H1 (cell line): ENCODE results near the gene IDH2. TPM values are rescaled to one million over a fixed set of nuclear protein-coding genes. Genes with fewer than 3 reads are reported as not detected.
A peak's percentile ranks its signal among the peaks of the same experiment; 100 is the strongest.

Experiments
- CTCF ChIA-PET: fragments of 300-600 bp; sonication (Branson Sonifier 250); formaldehyde crosslinking; loops from one replicate; lab custom pipeline; 2021; ENCODE audit not compliant: partially characterized antibody; lab: Charles Lee
- POLR2A ChIA-PET: fragments of 300-600 bp; sonication (Branson Sonifier 250); formaldehyde crosslinking; loops from one replicate; lab custom pipeline; 2021; ENCODE audit warnings: inconsistent platforms; ENCODE audit not compliant: partially characterized antibody; lab: Charles Lee
- DNase-seq, 2 experiments: peaks; one replicate each; pipeline versions ENCODE4 v3.0.0 to v3.0.0-alpha.2; 2010 to 2022; ENCODE audit warnings: low spot score in 2 of 2, low read depth in 1 of 2, mixed read lengths in 1 of 2
- FAIRE-seq: peaks from 2 replicates; lab custom pipeline; 2011; peaks lifted over from hg19 to GRCh38; lab: Jason Lieb, UNC
- H2AFZ ChIP-seq: 2 replicates; pipeline ENCODE4 v1.8.1; 2012; ENCODE audit warnings: low read length, inconsistent platforms
- H2AK5ac ChIP-seq: 2 replicates; pipeline ENCODE4 v1.6.1; 2013; ENCODE audit warnings: low read depth, low read length
- H2BK120ac ChIP-seq: replicated peaks from 2 replicates; pipeline ENCODE3; 2013; ENCODE audit warnings: low read depth, low read length, inconsistent platforms
- H2BK12ac ChIP-seq: 2 replicates; pipeline ENCODE4 v1.6.1; 2013; ENCODE audit warnings: low read depth, low read length
- H2BK15ac ChIP-seq: 2 replicates; pipeline ENCODE4 v1.6.1; 2013; ENCODE audit warnings: low read length
- H2BK20ac ChIP-seq: 2 replicates; pipeline ENCODE4 v1.6.1; 2013; ENCODE audit warnings: low read length
- H2BK5ac ChIP-seq: 2 replicates; pipeline ENCODE4 v1.6.1; 2013; ENCODE audit warnings: low read depth, low read length
- H3K14ac ChIP-seq: 2 replicates; pipeline ENCODE4 v1.6.1; 2013; ENCODE audit warnings: inconsistent platforms; ENCODE audit not compliant: insufficient read length
- H3K18ac ChIP-seq: 2 replicates; pipeline ENCODE4 v1.6.1; 2013; ENCODE audit warnings: low read length; ENCODE audit errors: extremely low read depth
- H3K23ac ChIP-seq: 2 replicates; pipeline ENCODE4 v1.6.1; 2013; ENCODE audit warnings: inconsistent platforms; ENCODE audit not compliant: insufficient read length
- H3K23me2 ChIP-seq: 2 replicates; pipeline ENCODE4 v1.6.1; 2013; ENCODE audit warnings: low read depth, low read length
- H3K27ac ChIP-seq: 2 replicates; pipeline ENCODE4 v1.6.1; 2011; ENCODE audit warnings: low read depth, low read length, inconsistent platforms
- H3K27me3 ChIP-seq, 4 experiments: replicated peaks in 1 of 4; 1 replicate in 1 of 4; 2 replicates in 3 of 4; pipeline versions ENCODE4 v1.6.1 to v1.8.1; 2011 to 2013; ENCODE audit warnings: low read length in 3 of 4, mild to moderate bottlenecking in 3 of 4, inconsistent platforms in 2 of 4, mixed read lengths in 2 of 4, moderate library complexity in 1 of 4; ENCODE audit not compliant: control insufficient read depth in 3 of 4, insufficient read depth in 3 of 4; ENCODE audit errors: extremely low read depth in 1 of 4
- H3K36me3 ChIP-seq, 4 experiments: 2 replicates each; pipeline versions ENCODE4 v1.6.1 to v1.8.1; 2011 to 2013; ENCODE audit warnings: mild to moderate bottlenecking in 4 of 4, low read length in 3 of 4, moderate library complexity in 2 of 4, control low read depth in 1 of 4, inconsistent platforms in 1 of 4; ENCODE audit not compliant: insufficient read depth in 4 of 4, control insufficient read depth in 2 of 4
- H3K4ac ChIP-seq: replicated peaks from 2 replicates; pipeline ENCODE3; 2013; ENCODE audit warnings: low read length, low read depth, mixed read lengths, inconsistent platforms; ENCODE audit not compliant: insufficient read length
- H3K4me1 ChIP-seq, 4 experiments: replicated peaks in 1 of 4; 1 replicate in 1 of 4; 2 replicates in 3 of 4; pipeline versions ENCODE4 v1.6.1 to v1.8.1; 2011 to 2013; ENCODE audit warnings: low read length in 3 of 4, inconsistent platforms in 2 of 4, mixed read lengths in 1 of 4; ENCODE audit not compliant: insufficient read depth in 4 of 4, control insufficient read depth in 3 of 4
- H3K4me2 ChIP-seq, 2 experiments: 2 replicates each; pipeline versions ENCODE4 v1.6.1 to v1.8.1; 2011 to 2013; ENCODE audit warnings: low read depth in 2 of 2, low read length in 2 of 2, control low read depth in 1 of 2, inconsistent platforms in 1 of 2, mild to moderate bottlenecking in 1 of 2; ENCODE audit not compliant: insufficient read depth in 1 of 2
- H3K4me3 ChIP-seq, 4 experiments: fragments of 200-600, 300-600 bp in 1 of 4; sonication (generic), shearing (Covaris generic), sonication (Bioruptor Twin) in 1 of 4; 2 replicates each; pipeline versions ENCODE4 v1.5.1 to v1.8.1; 2011 to 2016; ENCODE audit warnings: low read length in 4 of 4, low read depth in 3 of 4, control low read depth in 2 of 4, inconsistent platforms in 2 of 4, mild to moderate bottlenecking in 2 of 4, mixed read lengths in 1 of 4, moderate library complexity in 1 of 4; ENCODE audit not compliant: insufficient read depth in 2 of 4; ENCODE audit errors: extremely low read depth in 1 of 4
- H3K56ac ChIP-seq: replicated peaks from 2 replicates; pipeline ENCODE3; 2013; ENCODE audit warnings: low read depth, mild to moderate bottlenecking, mixed read lengths, low read length, inconsistent platforms; ENCODE audit not compliant: insufficient read length
- H3K79me1 ChIP-seq: 2 replicates; pipeline ENCODE4 v1.6.1; 2013; ENCODE audit warnings: low read depth, low read length, control low read depth
- H3K79me2 ChIP-seq, 2 experiments: 2 replicates each; pipeline versions ENCODE4 v1.6.1 to v1.8.1; 2012 to 2013; ENCODE audit warnings: low read length in 2 of 2, mild to moderate bottlenecking in 2 of 2, inconsistent platforms in 1 of 2; ENCODE audit not compliant: insufficient read depth in 2 of 2, control insufficient read depth in 1 of 2
- H3K9ac ChIP-seq, 4 experiments: replicated peaks in 1 of 4; 1 replicate in 1 of 4; 2 replicates in 3 of 4; pipeline versions ENCODE4 v1.6.1 to v1.8.1; 2011 to 2013; ENCODE audit warnings: low read depth in 3 of 4, low read length in 3 of 4, control low read depth in 2 of 4, mild to moderate bottlenecking in 2 of 4, moderate library complexity in 2 of 4, inconsistent platforms in 1 of 4; ENCODE audit errors: extremely low read depth in 1 of 4
- H3K9me3 ChIP-seq, 2 experiments: 2 replicates each; pipeline versions ENCODE4 v1.6.1 to v1.8.1; 2012 to 2013; ENCODE audit warnings: mild to moderate bottlenecking in 2 of 2, moderate library complexity in 2 of 2, control low read depth in 1 of 2, inconsistent platforms in 1 of 2, low read depth in 1 of 2, low read length in 1 of 2, mixed read lengths in 1 of 2; ENCODE audit not compliant: insufficient read depth in 2 of 2
- H4K20me1 ChIP-seq, 2 experiments: replicated peaks in 1 of 2; 2 replicates each; pipeline versions ENCODE3 to v1.8.1; 2011 to 2013; ENCODE audit warnings: inconsistent platforms in 2 of 2, low read length in 2 of 2, mild to moderate bottlenecking in 1 of 2; ENCODE audit not compliant: insufficient read depth in 2 of 2, control insufficient read depth in 1 of 2
- H4K5ac ChIP-seq: 2 replicates; pipeline ENCODE4 v1.6.1; 2013; ENCODE audit warnings: low read length, low read depth, mixed read lengths, inconsistent platforms; ENCODE audit not compliant: insufficient read length
- H4K8ac ChIP-seq: 2 replicates; pipeline ENCODE4 v1.8.0; 2013; ENCODE audit warnings: mild to moderate bottlenecking, moderate library complexity, low read length, inconsistent platforms; ENCODE audit not compliant: insufficient read depth; ENCODE audit errors: extremely low read depth
- H4K91ac ChIP-seq: replicated peaks from 2 replicates; pipeline ENCODE3; 2013; ENCODE audit warnings: low read length, mixed read lengths, inconsistent platforms; ENCODE audit not compliant: insufficient read length
- KDM1A ChIP-seq: fragments of 200-600, 300-600 bp; sonication (generic); IDR thresholded peaks from 2 replicates; pipeline ENCODE4 v1.7.1; 2016; ENCODE audit warnings: mild to moderate bottlenecking, low read length, borderline replicate concordance
- POLR2AphosphoS5 ChIP-seq: IDR thresholded peaks from 2 replicates; pipeline ENCODE4 v1.6.1; 2011; ENCODE audit warnings: low read depth, low read length
- SIRT6 ChIP-seq: IDR thresholded peaks from one replicate; pipeline ENCODE4 v1.7.1; 2012; ENCODE audit warnings: low read length, inconsistent platforms
- WGBS, 2 experiments: shearing (Covaris generic) in 1 of 2; methylation state at CpG; one replicate each; pipeline versions ENCODE4 v1.1.6 to v1.1.7; 2013 to 2015; ENCODE audit warnings: low lambda C conversion rate in 2 of 2, mixed read lengths in 2 of 2, inconsistent platforms in 1 of 2, low coverage in 1 of 2, missing lambda C conversion rate in 1 of 2; ENCODE audit not compliant: insufficient replicate concordance in 2 of 2, insufficient coverage in 1 of 2, insufficient read length in 1 of 2; ENCODE audit errors: extremely low coverage in 1 of 2, missing lambda C conversion rate in 1 of 2; 5-methylcytosine and 5-hydroxymethylcytosine counted together
- polyA plus RNA-seq, 7 experiments: library from polyadenylated mRNA; depleted of rRNA in 3 of 7; stranded (reverse) in 5 of 7; unstranded in 2 of 7; fragments of >200 nt in 5 of 7; fragments of 200-250 nt in 2 of 7; gene quantifications; 1 replicate in 5 of 7; 2 replicates in 1 of 7; 4 replicates in 1 of 7; pipeline versions ENCODE4 v1.2.1 to v1.2.3, GENCODE V29; 2011 to 2013; ENCODE audit warnings: missing spikeins in 2 of 7, mixed read lengths in 2 of 7
- small RNA-seq: library from polyadenylated mRNA; stranded (forward); fragments of <200 nt; extraction: miRNeasy Mini kit (QIAGEN cat#:217004); gene quantifications from one replicate; pipeline ENCODE3, GENCODE V24; 2013; ENCODE audit not compliant: insufficient read depth
- total RNA-seq: library from RNA; stranded (reverse); fragmentation: NEBNext Ultra II Directional; extraction: Animal tissue kit (Norgen Biotek cat#: 25700); gene quantifications from 2 replicates; pipeline ENCODE4 v1.2.1, GENCODE V29; 2021

IDH2 gene
- total and polyA plus RNA-seq, 2 of the 8 experiments (the other 6 are each of a cell fraction or from before 2014, with no cell fraction given): 64.2 to 84.6 TPM

DNA sequence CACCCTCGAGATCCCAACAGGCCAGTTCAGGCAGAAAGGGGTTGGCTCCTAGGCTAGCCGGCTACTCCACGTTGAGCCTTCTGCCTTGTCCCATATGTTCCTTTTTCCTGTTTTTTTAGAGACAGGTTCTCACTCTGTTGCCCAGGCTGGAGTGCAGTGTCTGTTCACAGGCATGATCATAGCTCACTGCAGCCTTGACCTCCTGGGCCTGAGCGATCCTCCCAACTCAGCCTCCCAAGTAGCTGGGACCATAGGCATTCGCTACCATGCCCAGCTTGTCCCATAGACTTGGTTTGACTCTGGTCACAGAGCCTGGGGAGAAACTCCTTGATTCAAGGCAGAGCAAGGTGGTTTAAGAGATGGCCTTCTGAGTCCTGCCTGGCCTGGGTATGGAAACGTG, 68.8 kb downstream of the IDH2 start:
- Histone ChIP-seq H3K79me1 (peaks cover 5% of the 10 kb centered on the region; the same call in 1 of the 2 replicates), H3K18ac (no peak overlapping the region), H2BK12ac (no peak overlapping the region), H2BK120ac (no peak overlapping the region), H2AK5ac (0 out of 2 replicates have a peak overlapping the region, but pooled peaks have one; percentile 85), H4K5ac (no peak overlapping the region), H3K4ac (no peak overlapping the region), H3K14ac (no peak overlapping the region), H4K91ac (no peak overlapping the region), H2BK20ac (no peak overlapping the region), H3K23me2 (peaks cover 2% of the 10 kb centered on the region; the same call in 1 of the 2 replicates), H3K4me3 (no peak overlapping the region), H3K9ac (no peak overlapping the region), H3K4me1 (peaks cover 0 to 25% (median 8%) of the 10 kb centered on the region in 4 experiments; a peak in 3 of 7 replicates), H2BK15ac (0 out of 2 replicates have a peak overlapping the region, but pooled peaks have one; percentile 31), H3K4me2 (no peak overlapping the region), H3K56ac (no peak overlapping the region), H3K27ac (no peak overlapping the region), H2AFZ (no peak overlapping the region), H2BK5ac (no peak overlapping the region), H3K79me2 (peaks cover 0 to 8% of the 10 kb centered on the region in 2 experiments; a peak in 1 of 4 replicates), H3K9me3 (no peaks in the 10 kb centered on the region), H3K27me3 (no peaks in the 10 kb centered on the region), H3K36me3 (no peaks in the 10 kb centered on the region), H3K23ac (no peak overlapping the region), H4K8ac (no peak overlapping the region), H4K20me1 (peaks cover 2 to 3% of the 10 kb centered on the region in 2 experiments)
- no peak for FAIRE-seq
- CTCF ChIA-PET: interaction anchor here (0.6 to 2.1 kb wide), 10 partner anchors 8 to 694 kb away, joined by 3 to 6 read pairs (median 4); no protein-coding TSS in a partner anchor
- TF ChIP-seq SIRT6: no peak
- no peak for TF ChIP-seq POLR2AphosphoS5
- TF ChIP-seq KDM1A: no peak
- POLR2A ChIA-PET: interaction anchor here (0.6 to 1.4 kb wide), 2 partner anchors 15 to 118 kb away, joined by 3 read pairs; no protein-coding TSS in a partner anchor
- WGBS, 2 experiments: 69% methylated on average over 5 of the region's 6 CpGs; no CpG with 5 or more reads in 1 of the 2 experiments
- no peak for DNase-seq

Small RNAs within 50 kb of the gene (small RNA-seq; reads per million reads assigned to genes)
- not detected for gene RF00066

Other genes starting within 250 kb of the IDH2 start
- 42.3 and 45.4 TPM in 2 replicates for gene AP3S2, start 208.5 kb downstream of the IDH2 start, total RNA-seq
- 17.5 and 19.2 TPM in 2 replicates for gene AP3S2, start 208.5 kb downstream of the IDH2 start, polyA plus RNA-seq (2011; rRNA removed)
- gene ARPIN, start 189.5 kb downstream of the IDH2 start, total RNA-seq: 3.1 and 3.9 TPM in 2 replicates
- gene ARPIN, start 189.5 kb downstream of the IDH2 start, polyA plus RNA-seq (2011; rRNA removed): 3.1 and 3.6 TPM in 2 replicates
- 24.0 and 26.2 TPM in 2 replicates for gene ZNF710, start 101.1 kb downstream of the IDH2 start, total RNA-seq
- 10.5 and 14.4 TPM in 2 replicates for gene ZNF710, start 101.1 kb downstream of the IDH2 start, polyA plus RNA-seq (2011; rRNA removed)
- 42.7 and 43.6 TPM in 2 replicates for gene SEMA4B, start 98.9 kb upstream of the IDH2 start, total RNA-seq
- gene SEMA4B, start 98.9 kb upstream of the IDH2 start, polyA plus RNA-seq (2011; rRNA removed): 43.0 and 62.4 TPM in 2 replicates
- gene CIB1, start 131.5 kb upstream of the IDH2 start, total RNA-seq: 26.0 and 29.1 TPM in 2 replicates
- gene CIB1, start 131.5 kb upstream of the IDH2 start, polyA plus RNA-seq (2011; rRNA removed): 50.4 and 63.5 TPM in 2 replicates
- 3.7 and 5.6 TPM in 2 replicates for gene GDPGP1, start 131.7 kb upstream of the IDH2 start, total RNA-seq
- gene GDPGP1, start 131.7 kb upstream of the IDH2 start, polyA plus RNA-seq (2011; rRNA removed): 1.8 and 3.0 TPM in 2 replicates
- 0.19 TPM in 1 of 2 replicates, not detected in the other for gene TTLL13, start 147.1 kb upstream of the IDH2 start, total RNA-seq
- gene TTLL13, start 147.1 kb upstream of the IDH2 start, polyA plus RNA-seq (2011; rRNA removed): 0.03 and 0.05 TPM in 2 replicates
- gene NGRN, start 163.2 kb upstream of the IDH2 start, total RNA-seq: 101 and 102 TPM in 2 replicates
- gene NGRN, start 163.2 kb upstream of the IDH2 start, polyA plus RNA-seq (2011; rRNA removed): 59.4 and 60.1 TPM in 2 replicates
- gene ZNF774, start 249.8 kb upstream of the IDH2 start, total RNA-seq: 2.3 and 2.6 TPM in 2 replicates
- 0.82 and 0.96 TPM in 2 replicates for gene ZNF774, start 249.8 kb upstream of the IDH2 start, polyA plus RNA-seq (2011; rRNA removed)